A549 (cell line): ENCODE data around the gene BEST2. TPM values are rescaled to one million over a fixed set of nuclear protein-coding genes. Genes with fewer than 3 reads are reported as not detected.

Experiments
- ATAC-seq, 2 experiments: fragments of 200-7000 bp in 1 of 2; fragments of >200 bp in 1 of 2; cut with Nextera tagmentation in 1 of 2; cut with Tn5 transposase in 1 of 2; 3 replicates each; pipeline versions ENCODE4 v1.8.0 to v1.9.1; 2018 to 2020; ENCODE audit warnings: mild to moderate bottlenecking in 1 of 2, moderate library complexity in 1 of 2
- CTCF ChIA-PET: fragments of 300-600 bp; sonication (Branson Sonifier 250); formaldehyde crosslinking; extraction: SDS; loops from one replicate; lab custom pipeline; 2021; ENCODE audit warnings: antibody characterized with exemption, inconsistent platforms; lab: Yijun Ruan, JAX
- POLR2A ChIA-PET: fragments of 350-600 bp; formaldehyde crosslinking; extraction: SDS; loops from one replicate; lab custom pipeline; 2021; ENCODE audit warnings: antibody characterized with exemption, inconsistent platforms; lab: Yijun Ruan, JAX
- DNase-seq, 2 experiments: peaks; one replicate each; pipeline versions ENCODE4 v3.0.0 to v3.0.0-alpha.2; 2011 to 2016; ENCODE audit warnings: low read depth in 1 of 2, low spot score in 1 of 2
- FAIRE-seq: peaks from 2 replicates; lab custom pipeline; 2011; peaks lifted over from hg19 to GRCh38; lab: Jason Lieb, UNC
- H3K27ac ChIP-seq, 2 experiments: fragments of >200 bp; sonication (Bioruptor Twin); formaldehyde crosslinking; 3 replicates each; pipeline ENCODE4 v1.5.1; 2016 to 2017
- H3K4me1 ChIP-seq: fragments of >200 bp; sonication (Bioruptor Twin); formaldehyde crosslinking; 3 replicates; pipeline ENCODE4 v1.6.1; 2016
- H3K4me2 ChIP-seq: fragments of >200 bp; sonication (Bioruptor Twin); formaldehyde crosslinking; 3 replicates; pipeline ENCODE4 v1.6.1; 2016
- H3K4me3 ChIP-seq: fragments of >200 bp; sonication (Bioruptor Twin); formaldehyde crosslinking; 3 replicates; pipeline ENCODE4 v1.5.1; 2016
- H3K9me3 ChIP-seq: fragments of >200 bp; sonication (Bioruptor Twin); formaldehyde crosslinking; 3 replicates; pipeline ENCODE4 v1.6.1; 2016
- BHLHE40 ChIP-seq: IDR thresholded peaks from 2 replicates; pipeline ENCODE4 v1.6.1; 2012; ENCODE audit warnings: low read depth, low read length, inconsistent platforms
- CBX8 ChIP-seq: fragments of 200-600 bp; sonication (generic); IDR thresholded peaks from 2 replicates; pipeline ENCODE4 v1.6.1; 2016
- CHD4 ChIP-seq: fragments of 200-600 bp; sonication (generic); IDR thresholded peaks from 2 replicates; pipeline ENCODE4 v1.6.1; 2016; ENCODE audit warnings: antibody characterized with exemption, mild to moderate bottlenecking, borderline replicate concordance
- EHF ChIP-seq: fragments of 250-450 bp; sonication (Bioruptor Pico); IDR thresholded peaks from 2 replicates; pipeline ENCODE4 v1.5.0; 2020; ENCODE audit warnings: mild to moderate bottlenecking
- ESRRA ChIP-seq: fragments of 150-350 bp; IDR thresholded peaks from 2 replicates; pipeline ENCODE4 v1.6.1; 2014; ENCODE audit warnings: mild to moderate bottlenecking, low read length, borderline replicate concordance
- FOXS1 ChIP-seq: fragments of 250-450 bp; sonication (Bioruptor Pico); IDR thresholded peaks from 2 replicates; pipeline ENCODE4 v1.5.0; 2020; ENCODE audit warnings: mild to moderate bottlenecking, moderate library complexity
- MYC ChIP-seq: IDR thresholded peaks from 2 replicates; pipeline ENCODE4 v1.6.1; 2012; ENCODE audit warnings: mild to moderate bottlenecking, inconsistent platforms, low read length, improper control_type of control experiment, borderline replicate concordance
- RAD21 ChIP-seq, 2 experiments: fragments of >200 bp in 1 of 2; sonication (Bioruptor Twin) in 1 of 2; formaldehyde crosslinking in 1 of 2; IDR thresholded peaks in 1 of 2; conservative IDR thresholded peaks in 1 of 2; 2 replicates in 1 of 2; 3 replicates in 1 of 2; pipeline ENCODE4 v1.6.1; 2012 to 2018; ENCODE audit warnings: inconsistent platforms in 1 of 2
- RCOR1 ChIP-seq: fragments of 150-350 bp; IDR thresholded peaks from 2 replicates; pipeline ENCODE4 v1.6.1; 2014; ENCODE audit warnings: antibody characterized with exemption, low read length, low read depth
- TFCP2L1 ChIP-seq: fragments of 250-450 bp; sonication (Bioruptor Pico); IDR thresholded peaks from 2 replicates; pipeline ENCODE4 v1.5.0; 2021; ENCODE audit warnings: mild to moderate bottlenecking
- WGBS: methylation state at CpG from one replicate; pipeline ENCODE4 v1.1.6; 2017; ENCODE audit errors: missing lambda C conversion rate; 5-methylcytosine and 5-hydroxymethylcytosine counted together
- polyA plus RNA-seq, 4 experiments: library from polyadenylated mRNA; depleted of rRNA in 3 of 4; stranded (reverse); fragments of >200 nt; fragmentation: RNase III in 1 of 4; extraction: RNeasy Plus Mini Kit Qiagen cat#74134 plus additional on column Dnase treatment in 1 of 4; gene quantifications; 2 replicates in 3 of 4; 3 replicates in 1 of 4; pipeline ENCODE4 v1.2.3, GENCODE V29; 2011 to 2017
- TF ChIP-seq, protein P1 (sequence below): fragments of 150-350 bp; IDR thresholded peaks from 2 replicates; pipeline ENCODE4 v1.6.1; 2014; ENCODE audit warnings: low read depth, mild to moderate bottlenecking, low read length
- TF ChIP-seq, protein P2 (sequence below): IDR thresholded peaks from 2 replicates; pipeline ENCODE4 v1.6.1; 2012
- TF ChIP-seq, protein P3 (sequence below): fragments of 250-450 bp; sonication (Bioruptor Pico); IDR thresholded peaks from 2 replicates; pipeline ENCODE4 v1.5.0; 2021; ENCODE audit warnings: mild to moderate bottlenecking, moderate library complexity, borderline replicate concordance
- TF ChIP-seq, protein P4 (sequence below): fragments of 200-600 bp; sonication (generic); IDR thresholded peaks from 2 replicates; pipeline ENCODE4 v1.6.1; 2016; ENCODE audit warnings: antibody characterized with exemption, mild to moderate bottlenecking, moderate library complexity

BEST2 gene
- polyA plus RNA-seq, 2 of the 4 experiments (the other 2 are of a cell fraction): not detected

DNA sequence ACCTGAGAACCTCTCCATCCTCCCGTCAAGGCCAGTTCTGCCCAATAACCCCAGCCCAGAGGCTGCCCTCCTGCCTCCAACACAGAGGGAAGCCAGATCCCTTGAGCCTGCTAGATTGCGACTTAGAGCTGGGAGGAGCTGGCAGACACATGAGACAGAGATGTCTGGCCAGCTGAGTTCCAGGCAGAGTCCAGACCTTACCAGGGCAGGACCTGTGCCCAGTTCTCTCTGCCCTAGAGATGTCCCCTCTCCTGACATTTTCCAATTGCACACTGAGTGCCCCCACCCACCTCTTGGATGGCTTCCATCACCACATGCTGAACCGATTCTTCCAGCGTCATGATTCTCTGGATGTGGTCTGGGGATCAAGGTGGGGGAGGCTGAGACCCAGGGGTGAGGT is 20.7 kb downstream of the BEST2 start:
- TF ChIP-seq ESRRA (no peak), BHLHE40 (no peak), MYC (no peak), FOXS1 (CRISPR knock-in tag) (no peak), TFCP2L1 (CRISPR knock-in tag) (no peak), CHD4 (no peak), EHF (CRISPR knock-in tag) (no peak), CBX8 (no peak)
- TF ChIP-seq, protein P1, sequence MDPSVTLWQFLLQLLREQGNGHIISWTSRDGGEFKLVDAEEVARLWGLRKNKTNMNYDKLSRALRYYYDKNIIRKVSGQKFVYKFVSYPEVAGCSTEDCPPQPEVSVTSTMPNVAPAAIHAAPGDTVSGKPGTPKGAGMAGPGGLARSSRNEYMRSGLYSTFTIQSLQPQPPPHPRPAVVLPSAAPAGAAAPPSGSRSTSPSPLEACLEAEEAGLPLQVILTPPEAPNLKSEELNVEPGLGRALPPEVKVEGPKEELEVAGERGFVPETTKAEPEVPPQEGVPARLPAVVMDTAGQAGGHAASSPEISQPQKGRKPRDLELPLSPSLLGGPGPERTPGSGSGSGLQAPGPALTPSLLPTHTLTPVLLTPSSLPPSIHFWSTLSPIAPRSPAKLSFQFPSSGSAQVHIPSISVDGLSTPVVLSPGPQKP: no peak
- TF ChIP-seq, protein P2, sequence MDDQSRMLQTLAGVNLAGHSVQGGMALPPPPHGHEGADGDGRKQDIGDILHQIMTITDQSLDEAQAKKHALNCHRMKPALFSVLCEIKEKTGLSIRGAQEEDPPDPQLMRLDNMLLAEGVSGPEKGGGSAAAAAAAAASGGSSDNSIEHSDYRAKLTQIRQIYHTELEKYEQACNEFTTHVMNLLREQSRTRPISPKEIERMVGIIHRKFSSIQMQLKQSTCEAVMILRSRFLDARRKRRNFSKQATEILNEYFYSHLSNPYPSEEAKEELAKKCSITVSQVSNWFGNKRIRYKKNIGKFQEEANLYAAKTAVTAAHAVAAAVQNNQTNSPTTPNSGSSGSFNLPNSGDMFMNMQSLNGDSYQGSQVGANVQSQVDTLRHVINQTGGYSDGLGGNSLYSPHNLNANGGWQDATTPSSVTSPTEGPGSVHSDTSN: no peak
- TF ChIP-seq, protein P3, sequence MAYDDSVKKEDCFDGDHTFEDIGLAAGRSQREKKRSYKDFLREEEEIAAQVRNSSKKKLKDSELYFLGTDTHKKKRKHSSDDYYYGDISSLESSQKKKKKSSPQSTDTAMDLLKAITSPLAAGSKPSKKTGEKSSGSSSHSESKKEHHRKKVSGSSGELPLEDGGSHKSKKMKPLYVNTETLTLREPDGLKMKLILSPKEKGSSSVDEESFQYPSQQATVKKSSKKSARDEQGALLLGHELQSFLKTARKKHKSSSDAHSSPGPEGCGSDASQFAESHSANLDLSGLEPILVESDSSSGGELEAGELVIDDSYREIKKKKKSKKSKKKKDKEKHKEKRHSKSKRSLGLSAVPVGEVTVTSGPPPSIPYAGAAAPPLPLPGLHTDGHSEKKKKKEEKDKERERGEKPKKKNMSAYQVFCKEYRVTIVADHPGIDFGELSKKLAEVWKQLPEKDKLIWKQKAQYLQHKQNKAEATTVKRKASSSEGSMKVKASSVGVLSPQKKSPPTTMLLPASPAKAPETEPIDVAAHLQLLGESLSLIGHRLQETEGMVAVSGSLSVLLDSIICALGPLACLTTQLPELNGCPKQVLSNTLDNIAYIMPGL: no peak
- TF ChIP-seq, protein P4, sequence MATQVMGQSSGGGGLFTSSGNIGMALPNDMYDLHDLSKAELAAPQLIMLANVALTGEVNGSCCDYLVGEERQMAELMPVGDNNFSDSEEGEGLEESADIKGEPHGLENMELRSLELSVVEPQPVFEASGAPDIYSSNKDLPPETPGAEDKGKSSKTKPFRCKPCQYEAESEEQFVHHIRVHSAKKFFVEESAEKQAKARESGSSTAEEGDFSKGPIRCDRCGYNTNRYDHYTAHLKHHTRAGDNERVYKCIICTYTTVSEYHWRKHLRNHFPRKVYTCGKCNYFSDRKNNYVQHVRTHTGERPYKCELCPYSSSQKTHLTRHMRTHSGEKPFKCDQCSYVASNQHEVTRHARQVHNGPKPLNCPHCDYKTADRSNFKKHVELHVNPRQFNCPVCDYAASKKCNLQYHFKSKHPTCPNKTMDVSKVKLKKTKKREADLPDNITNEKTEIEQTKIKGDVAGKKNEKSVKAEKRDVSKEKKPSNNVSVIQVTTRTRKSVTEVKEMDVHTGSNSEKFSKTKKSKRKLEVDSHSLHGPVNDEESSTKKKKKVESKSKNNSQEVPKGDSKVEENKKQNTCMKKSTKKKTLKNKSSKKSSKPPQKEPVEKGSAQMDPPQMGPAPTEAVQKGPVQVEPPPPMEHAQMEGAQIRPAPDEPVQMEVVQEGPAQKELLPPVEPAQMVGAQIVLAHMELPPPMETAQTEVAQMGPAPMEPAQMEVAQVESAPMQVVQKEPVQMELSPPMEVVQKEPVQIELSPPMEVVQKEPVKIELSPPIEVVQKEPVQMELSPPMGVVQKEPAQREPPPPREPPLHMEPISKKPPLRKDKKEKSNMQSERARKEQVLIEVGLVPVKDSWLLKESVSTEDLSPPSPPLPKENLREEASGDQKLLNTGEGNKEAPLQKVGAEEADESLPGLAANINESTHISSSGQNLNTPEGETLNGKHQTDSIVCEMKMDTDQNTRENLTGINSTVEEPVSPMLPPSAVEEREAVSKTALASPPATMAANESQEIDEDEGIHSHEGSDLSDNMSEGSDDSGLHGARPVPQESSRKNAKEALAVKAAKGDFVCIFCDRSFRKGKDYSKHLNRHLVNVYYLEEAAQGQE: no peak
- ATAC-seq: no peak
- Histone ChIP-seq H3K4me3 (no peak overlapping the region), H3K9me3 (no peaks in the 10 kb centered on the region), H3K4me1 (peaks cover 15% of the 10 kb centered on the region; the same call in 2 of the 3 replicates), H3K27ac (no peak overlapping the region), H3K4me2 (no peak overlapping the region)
- DNase-seq: no peak
- CTCF ChIA-PET: interaction anchor here (26.9 to 29.7 kb wide), 2 partner anchors 23 to 26 kb away, joined by 725 to 901 read pairs; partner anchors contain the start of genes BEST2, GET3, JUNB and PRDX2
- FAIRE-seq: no peak
- POLR2A ChIA-PET: no interaction called here
- 79% methylated on average over 4 of the region's 4 CpGs for WGBS

DNA sequence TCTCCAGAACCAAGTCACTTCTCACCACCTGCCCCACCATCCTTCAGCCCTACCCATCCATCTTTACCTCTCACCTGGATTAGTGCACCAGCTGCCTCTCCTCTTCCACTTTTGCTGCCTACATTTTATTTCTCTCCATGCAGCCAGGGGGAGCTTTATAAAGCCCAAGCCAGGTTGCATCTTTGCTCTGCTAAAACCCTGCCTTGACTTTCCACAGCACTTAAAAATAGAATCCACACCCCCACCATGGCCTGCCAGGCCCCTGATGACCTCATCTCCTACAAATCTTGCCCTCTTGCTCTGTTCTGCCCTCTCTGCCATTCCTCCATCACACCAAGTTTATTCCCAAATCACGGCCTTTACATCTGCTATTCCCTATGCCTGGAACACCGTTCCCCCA is 22.0 kb downstream of the BEST2 start:
- CTCF ChIA-PET: interaction anchor here (0.5 to 29.7 kb wide), 7 partner anchors 14 to 83 kb away, joined by 3 to 901 read pairs (median 4); partner anchors contain the start of genes BEST2, GET3, JUNB and MAST1
- FAIRE-seq (no peak), DNase-seq (peak in 1 of 2 experiments; percentile 44), ATAC-seq (no peak)
- Histone ChIP-seq H3K27ac (no peak overlapping the region), H3K4me2 (no peak overlapping the region), H3K9me3 (no peaks in the 10 kb centered on the region), H3K4me1 (peaks cover 16% of the 10 kb centered on the region; the same call in 2 of the 3 replicates)
- TF ChIP-seq RAD21 (conservative IDR thresholded peaks at IDR 0.05 in 1 of 2, IDR thresholded peaks at IDR 0.05 in 1 of 2) (0 out of 5 replicates have a peak, but pooled peaks have one; percentile 4 to 15), RCOR1 (no peak)
- TF ChIP-seq, all 56 proteins: peak for 1
- 89% methylated on average over 2 of the region's 2 CpGs for WGBS
- no peak overlapping the region for H3K4me3 ChIP-seq
- POLR2A ChIA-PET: interaction anchor here (0.6 to 2.3 kb wide), 2 partner anchors 16 to 18 kb away, joined by 3 to 7 read pairs; partner anchors contain the start of gene JUNB
